ENCODE measurements around the gene SLC16A3. TPM values are rescaled to one million over a fixed set of nuclear protein-coding genes. Genes with fewer than 3 reads are reported as not detected.
A peak's percentile ranks its signal among the peaks of the same experiment; 100 is the strongest.

SLC16A3 gene
- total and polyA plus RNA-seq, 9 of the 15 experiments (the other 6 are each of a cell fraction or from before 2014, with no cell fraction given): 0.11 to 5.4 (median 1.2) TPM; not detected in 2

- no TSS peak for BruUV-seq (replicated peaks)
- ATAC-seq (no peak), FAIRE-seq (peak; percentile 23), DNase-seq (ENCODE audit: extremely low read depth in 1 of 4, low spot score in 3 of 4) (no peak)
- 74% methylated on average over 20 of the region's 27 CpGs for WGBS (ENCODE audit: insufficient coverage, low coverage, missing lambda C conversion rate)
- H3K79me2 ChIP-seq (ENCODE audit: control insufficient read depth, insufficient read depth, low read length): peaks cover 48% of the 10 kb centered on the region
- no peaks in the 10 kb centered on the region for H3K9me1 ChIP-seq (ENCODE audit: control insufficient read depth, insufficient read depth, low read length)
- H3K4me2 ChIP-seq (ENCODE audit: insufficient read depth, low read length): peak overlapping the region; percentile 43
- in situ Hi-C loops (cut with MboI): loop anchor here (5.0 kb wide), 1 partner anchor 66 kb away; no protein-coding TSS in a partner anchor
- no peak overlapping the region for H3K4me3 ChIP-seq
- H3K4me1 ChIP-seq (replicated peaks in 1 of 2; ENCODE audit: control insufficient read depth in 2 of 2, insufficient read depth in 2 of 2, low read length in 2 of 2): peaks cover 44 to 92% of the 10 kb centered on the region in 2 experiments
- H2AFZ ChIP-seq (ENCODE audit: low read depth, low read length): no peak overlapping the region
- H3K36me3 ChIP-seq (ENCODE audit: control insufficient read depth, insufficient read depth, low read length): peaks cover 53% of the 10 kb centered on the region
- peak overlapping the region; percentile 10 to 90; a peak in 3 of 4 replicates for H3K9ac ChIP-seq (ENCODE audit: insufficient read depth in 1 of 2, low read depth in 2 of 2, low read length in 2 of 2)
- intact Hi-C loops (cut with micrococcal nuclease): no loop called here
- 0 out of 2 replicates have a peak, but pooled peaks cover 2% of the 10 kb centered on the region for H4K20me1 ChIP-seq (replicated peaks; ENCODE audit: control insufficient read depth, insufficient read depth, low read length)
- ChIA-PET POLR2A (interaction anchor here (0.6 to 2.7 kb wide), 11 partner anchors 10 to 143 kb away, joined by 3 to 20 read pairs (median 4); no protein-coding TSS in a partner anchor), CTCF (ENCODE audit: low intra/inter-chr PET ratio) (no interaction called here)
- peak overlapping the region; percentile 73 for H3K27ac ChIP-seq (ENCODE audit: extremely low read depth, low read depth, low read length)
- H3K9me3 ChIP-seq (replicated peaks; ENCODE audit: control insufficient read depth, insufficient read depth, low read depth, low read length): no peaks in the 10 kb centered on the region
- H3K27me3 ChIP-seq (ENCODE audit: control insufficient read depth in 2 of 2, insufficient read depth in 2 of 2, low read length in 2 of 2): no peaks in the 10 kb centered on the region
- TF ChIP-seq POLR2G (IDR thresholded peaks at IDR 0.05; ENCODE audit: low read depth, low read length) (peak; percentile 64), MXI1 (IDR thresholded peaks at IDR 0.05; ENCODE audit: low read depth, low read length) (no peak), LCOR (CRISPR knock-in tag; IDR thresholded peaks at IDR 0.05) (no peak), HDAC8 (tag; IDR thresholded peaks at IDR 0.05) (no peak), POLR2H (tag; IDR thresholded peaks at IDR 0.05; ENCODE audit: low read depth) (no peak), ZBTB17 (CRISPR knock-in tag; IDR thresholded peaks at IDR 0.05) (no peak), E2F6 (IDR thresholded peaks at IDR 0.05; ENCODE audit: borderline replicate concordance in 1 of 2, extremely low read depth in 1 of 2, insufficient read depth in 1 of 2, insufficient read length in 1 of 2, low read depth in 1 of 2, low read length in 1 of 2, poor library complexity in 1 of 2, severe bottlenecking in 1 of 2) (peak in 1 of 2 experiments; percentile 6), ZFX (CRISPR knock-in tag; IDR thresholded peaks at IDR 0.05) (peak; percentile 31), ZMIZ1 (IDR thresholded peaks at IDR 0.05; ENCODE audit: low read depth in 2 of 2, low read length in 2 of 2) (no peak), ZNF12 (CRISPR knock-in tag; IDR thresholded peaks at IDR 0.05) (0 out of 2 replicates have a peak, but pooled peaks have one; percentile 66), THAP12 (CRISPR knock-in tag; IDR thresholded peaks at IDR 0.05) (no peak)
Measured at GRCh38 chr17:82241183-82241925, 12.5 kb downstream of the SLC16A3 start.
